NCI-H1092 (cell line): ENCODE data around the gene CD48.

Experiments used
- DNase-seq: peaks from one replicate; lab custom pipeline; 2025; lab: John Stamatoyannopoulos, UW

The CD48 gene

GRCh38 chr1:160676869-160677597, 34.6 kb downstream of the CD48 start:
- no peak for DNase-seq

GRCh38 chr1:160675641-160676410, 35.8 kb downstream of the CD48 start:
- DNase-seq: no peak

- no peak for DNase-seq
Measured at GRCh38 chr1:160674415-160674814, 37.2 kb downstream of the CD48 start.

GRCh38 chr1:160672789-160673695, 38.6 kb downstream of the CD48 start:
- no peak for DNase-seq

- DNase-seq: no peak
Measured at GRCh38 chr1:160671603-160672517, 39.8 kb downstream of the CD48 start.

GRCh38 chr1:160670701-160671100, 40.9 kb downstream of the CD48 start:
- DNase-seq: no peak

- no peak for DNase-seq
Measured at GRCh38 chr1:160669802-160670201, 41.8 kb downstream of the CD48 start.

GRCh38 chr1:160669276-160669675, 42.3 kb downstream of the CD48 start:
- no peak for DNase-seq

- no peak for DNase-seq
Measured at GRCh38 chr1:160667896-160668295, 43.7 kb downstream of the CD48 start.

GRCh38 chr1:160666079-160666442, 45.6 kb downstream of the CD48 start:
- DNase-seq: no peak

- DNase-seq: no peak
Measured at GRCh38 chr1:160665330-160666078, 46.1 kb downstream of the CD48 start.

GRCh38 chr1:160664573-160665051, 47.0 kb downstream of the CD48 start:
- DNase-seq: no peak

GRCh38 chr1:160662910-160663309, 48.7 kb downstream of the CD48 start:
- no peak for DNase-seq

GRCh38 chr1:160659566-160659965, 52.1 kb downstream of the CD48 start:
- DNase-seq: no peak

- DNase-seq: no peak
Measured at GRCh38 chr1:160658814-160659193, 52.8 kb downstream of the CD48 start.

- no peak for DNase-seq
Measured at GRCh38 chr1:160658162-160658813, 53.3 kb downstream of the CD48 start.

- DNase-seq: no peak
Measured at GRCh38 chr1:160657250-160657781, 54.3 kb downstream of the CD48 start.

- DNase-seq: no peak
Measured at GRCh38 chr1:160656737-160657136, 54.9 kb downstream of the CD48 start.

- DNase-seq: no peak
Measured at GRCh38 chr1:160653620-160654016, 58.0 kb downstream of the CD48 start.
